ENCODE results near the gene GSG1L.

GSG1L gene

DNA sequence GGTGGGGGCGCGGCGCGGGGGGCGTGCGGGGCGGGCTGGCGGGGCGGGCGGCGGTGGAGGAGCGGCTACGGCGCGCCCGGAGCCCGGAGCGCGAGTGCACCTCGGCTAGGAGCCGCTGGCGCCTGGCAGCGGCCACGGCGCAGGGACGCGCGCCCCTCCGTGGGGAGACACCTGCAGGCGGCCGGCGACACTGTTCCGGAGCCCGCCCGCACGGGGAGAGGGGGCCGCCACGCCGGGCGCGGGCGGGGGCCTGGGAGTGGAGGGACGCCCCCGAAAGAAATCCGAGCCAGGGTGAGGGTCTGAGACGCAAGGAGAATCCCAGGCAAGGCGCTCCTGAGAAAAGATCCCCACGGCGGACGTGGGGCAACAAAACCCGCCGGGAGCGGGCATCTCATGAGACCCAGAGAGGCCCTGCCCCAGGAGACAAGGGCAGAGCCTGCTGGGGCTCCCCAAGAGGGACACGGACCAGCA, at the start of gene GSG1L:
Gene GSG1L (minus strand): TSS at position 124 of the 471 bp plus-strand sequence. CDS start 290 bp downstream, outside the sequence.
- no peak for DNase-seq (ENCODE audit: low read depth)

DNA sequence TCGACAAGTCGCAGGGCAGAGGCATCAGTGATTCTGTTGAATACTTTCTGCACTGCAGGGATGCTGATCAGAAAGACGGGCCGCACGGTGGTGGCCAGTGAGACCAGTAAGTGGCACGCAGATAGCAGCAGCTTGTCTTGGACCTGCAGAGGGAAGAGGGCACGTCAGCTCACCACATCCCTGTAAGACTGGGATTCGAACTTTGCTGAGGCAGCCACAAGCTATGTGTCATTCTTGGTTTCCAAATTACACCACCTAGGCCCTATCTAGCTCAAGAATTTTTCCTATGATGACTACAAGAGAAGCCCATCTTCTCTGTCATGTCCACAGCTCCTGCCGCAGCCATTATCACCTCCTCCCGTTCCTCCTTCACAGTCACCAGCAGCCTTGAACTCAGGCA, 49.4 kb upstream of the GSG1L start:
- no peak for DNase-seq (ENCODE audit: low read depth)

DNA sequence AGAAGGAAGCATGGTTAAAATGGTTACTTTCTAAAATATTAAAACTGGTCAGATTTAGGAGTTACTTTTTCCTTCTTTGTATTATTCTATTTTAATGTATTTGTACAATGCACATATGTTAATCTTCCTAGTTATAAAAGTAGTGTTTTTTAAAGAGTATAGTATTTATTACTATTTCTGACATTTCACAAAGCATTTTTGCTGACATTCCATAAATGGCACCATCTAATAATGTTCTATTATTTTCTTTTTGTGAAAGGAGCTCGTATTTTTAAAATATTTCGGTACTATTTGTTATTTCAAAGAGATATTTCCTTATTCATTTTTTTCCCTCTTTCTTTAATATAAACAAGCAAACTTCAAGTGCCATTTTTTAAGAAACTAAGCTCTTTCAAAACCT, 47.5 kb upstream of the GSG1L start:
- no peak for DNase-seq (ENCODE audit: low read depth)

DNA sequence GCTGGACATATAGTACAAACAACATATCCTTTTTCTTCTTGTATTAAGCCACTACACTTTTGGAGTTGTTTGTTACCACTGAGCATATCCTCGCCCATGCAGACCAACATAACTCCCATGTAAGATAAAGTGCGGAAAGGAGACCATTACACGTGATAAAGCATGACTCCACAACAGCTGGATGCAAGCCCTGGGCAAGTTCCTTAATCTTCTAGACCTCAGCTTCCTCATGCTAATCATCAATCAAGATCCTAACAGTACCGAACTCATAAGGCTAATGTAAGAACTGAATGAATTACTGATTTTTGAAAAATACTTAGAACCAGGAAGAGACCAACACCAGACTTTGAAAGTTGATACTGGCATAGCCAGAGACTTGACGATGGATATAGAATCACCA, 47.0 kb upstream of the GSG1L start:
- DNase-seq (ENCODE audit: low read depth) = no peak

DNA sequence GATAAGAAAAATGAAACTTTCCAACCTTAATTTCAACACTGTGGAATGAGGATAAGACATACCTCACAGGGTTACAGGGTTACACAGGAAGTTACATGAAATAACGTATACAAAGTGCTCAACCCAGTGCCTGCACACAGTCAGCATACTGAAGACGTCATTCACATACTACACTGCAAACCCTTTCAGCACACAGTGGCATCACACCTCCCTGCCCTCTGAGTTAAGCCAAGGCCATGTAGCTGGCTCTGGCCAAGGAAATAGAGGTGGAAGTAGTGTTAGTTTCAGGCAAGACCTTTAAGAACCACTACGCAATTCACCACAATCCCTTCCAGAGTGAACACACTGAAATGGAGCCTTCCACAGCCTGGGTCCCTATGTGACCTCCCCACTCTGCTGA, 46.6 kb upstream of the GSG1L start:
- DNase-seq (ENCODE audit: low read depth) = no peak

DNA sequence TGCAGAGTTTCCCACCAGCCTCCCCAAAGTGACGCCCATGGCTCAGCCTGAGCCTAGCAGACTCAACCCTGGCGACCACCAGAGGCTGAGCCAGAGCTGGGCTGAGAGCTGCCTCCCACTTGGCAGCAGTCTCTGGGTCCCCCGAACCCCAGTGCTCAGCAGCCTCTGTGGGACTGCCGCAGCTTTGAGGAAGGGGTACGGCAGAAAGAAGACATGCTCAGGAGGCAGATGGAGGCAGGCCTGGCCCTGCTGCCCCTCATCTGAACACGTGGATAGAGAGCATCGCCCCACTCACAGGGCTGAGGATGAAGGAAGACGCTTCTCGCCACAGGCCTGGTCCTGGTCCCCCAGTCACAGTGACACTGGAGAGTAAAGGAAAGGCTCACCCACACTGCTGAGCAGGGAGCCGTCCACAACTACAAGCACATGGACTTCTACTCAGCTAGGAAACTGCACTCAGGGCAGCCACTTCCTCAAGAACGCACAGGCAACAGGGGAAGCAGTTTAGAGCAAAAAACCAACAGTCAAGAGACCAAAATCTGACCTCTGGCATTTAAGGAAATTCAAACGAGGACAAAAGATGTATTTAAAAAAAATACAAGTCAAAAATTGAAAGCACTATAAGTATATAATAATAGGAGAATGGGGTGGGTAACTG, 45.2 kb upstream of the GSG1L start:
- DNase-seq (ENCODE audit: low read depth) = no peak

DNA sequence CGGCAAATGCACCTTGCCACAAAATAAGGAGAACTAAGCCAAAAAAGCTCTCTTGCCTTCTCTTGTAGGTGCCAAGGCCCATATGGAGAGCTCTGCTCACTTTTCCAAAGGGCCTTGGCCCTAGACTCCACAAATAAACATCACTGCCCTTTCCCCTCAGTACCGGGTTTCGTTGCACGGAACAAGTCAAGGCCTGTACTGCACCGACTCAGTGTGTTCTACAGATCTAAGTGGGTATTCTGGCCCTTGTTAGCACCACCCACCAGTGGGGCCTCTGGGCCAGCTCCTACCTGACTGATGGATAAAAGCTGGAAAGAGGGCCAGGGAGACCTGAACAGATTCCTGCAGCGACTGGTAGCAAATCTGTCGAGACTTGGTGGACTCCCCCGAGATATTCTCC, 43.7 kb upstream of the GSG1L start:
- DNase-seq (ENCODE audit: low read depth) = no peak

DNA sequence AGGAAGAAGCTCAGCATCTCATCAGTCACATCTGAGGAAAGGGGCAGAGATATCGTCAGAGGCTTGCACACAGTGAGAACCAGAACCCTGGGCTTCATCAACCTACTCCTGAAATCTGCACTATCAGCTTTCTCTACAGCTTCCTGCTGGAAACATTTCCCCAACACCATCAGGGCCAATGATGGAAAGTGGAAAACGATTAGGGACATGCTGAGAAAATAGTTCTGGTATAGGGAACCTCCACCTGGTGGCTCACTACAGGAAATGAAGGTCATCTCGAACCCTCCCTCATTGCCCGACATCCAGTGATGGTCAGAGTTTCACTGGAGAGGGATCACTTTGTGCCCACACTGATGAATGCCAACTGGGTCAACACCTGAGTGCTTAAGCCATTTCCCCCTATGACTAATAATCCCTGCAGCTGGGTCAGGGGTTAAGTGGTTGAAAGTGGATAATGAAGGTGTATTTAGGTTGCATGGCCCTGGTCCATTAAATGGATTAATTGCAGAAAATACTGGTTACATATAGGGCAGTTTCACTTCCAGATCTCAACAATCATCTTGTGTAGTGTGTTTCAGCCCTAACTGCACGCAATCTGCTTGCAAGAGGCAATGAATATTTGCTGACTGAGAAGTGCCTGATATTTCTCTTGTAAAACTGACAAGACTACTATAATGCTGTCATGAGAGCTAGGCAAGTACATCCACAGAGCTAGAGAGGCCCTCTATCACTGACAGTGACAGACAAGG, 43.1 kb upstream of the GSG1L start:
- DNase-seq (ENCODE audit: low read depth) = no peak

DNA sequence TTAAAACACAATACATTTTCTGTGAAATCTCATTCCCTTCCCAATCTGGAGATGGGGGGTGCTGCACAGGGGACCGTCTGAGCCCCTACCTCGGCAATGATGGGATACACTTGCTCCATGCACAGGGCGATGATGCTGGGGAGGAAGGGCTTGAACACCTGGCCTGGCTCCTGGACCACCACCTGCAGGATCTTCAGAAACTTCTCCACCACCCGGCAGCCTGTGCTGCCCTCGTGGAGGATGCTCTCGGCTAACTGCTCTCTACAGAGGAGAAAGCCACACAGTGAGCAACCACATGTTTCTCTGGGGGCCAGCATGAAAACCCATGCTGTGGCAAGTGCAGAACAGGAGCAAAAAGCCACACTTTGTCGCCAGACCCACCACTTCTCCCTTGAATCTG, 42.4 kb upstream of the GSG1L start:
- DNase-seq (ENCODE audit: low read depth) = no peak

DNA sequence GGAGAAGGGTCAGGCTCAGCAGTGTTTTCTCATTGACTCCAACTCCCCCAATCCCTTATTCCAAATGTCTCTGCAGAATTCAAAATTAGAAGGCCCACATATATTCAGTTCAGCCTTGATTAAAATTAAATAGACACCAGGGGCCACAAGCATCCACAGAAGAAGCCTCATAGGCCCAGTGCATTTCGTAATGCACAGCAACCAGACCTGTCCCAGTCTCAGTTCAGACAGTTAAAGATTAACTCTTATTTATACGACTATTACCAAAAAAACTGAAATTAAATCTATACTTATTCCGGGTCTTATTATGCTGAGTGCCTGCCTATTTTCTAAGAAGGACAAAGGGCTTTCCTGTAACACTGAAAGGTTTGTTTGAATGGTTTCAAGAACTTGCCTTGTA, 41.8 kb upstream of the GSG1L start:
- DNase-seq (ENCODE audit: low read depth) = no peak

DNA sequence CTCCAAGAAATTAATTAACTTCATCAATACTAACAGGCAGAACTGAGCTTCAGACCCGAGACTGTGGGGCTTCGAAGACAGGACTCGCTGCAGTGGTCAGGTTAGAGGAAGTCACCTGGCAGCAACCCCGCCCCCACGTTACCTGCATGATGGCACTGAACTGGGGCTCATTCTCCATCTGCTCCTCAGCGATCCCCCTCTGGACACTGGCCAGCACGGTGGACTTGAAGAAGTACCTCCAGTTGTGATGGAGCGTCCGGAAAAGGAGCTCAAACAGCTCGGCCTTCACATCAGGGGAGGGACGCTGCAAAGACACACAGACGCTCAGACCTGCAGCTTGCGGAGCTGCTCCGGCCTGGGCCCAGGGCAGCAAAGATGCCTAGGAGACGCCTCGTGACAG, 40.9 kb upstream of the GSG1L start:
- no peak for DNase-seq (ENCODE audit: low read depth)

DNA sequence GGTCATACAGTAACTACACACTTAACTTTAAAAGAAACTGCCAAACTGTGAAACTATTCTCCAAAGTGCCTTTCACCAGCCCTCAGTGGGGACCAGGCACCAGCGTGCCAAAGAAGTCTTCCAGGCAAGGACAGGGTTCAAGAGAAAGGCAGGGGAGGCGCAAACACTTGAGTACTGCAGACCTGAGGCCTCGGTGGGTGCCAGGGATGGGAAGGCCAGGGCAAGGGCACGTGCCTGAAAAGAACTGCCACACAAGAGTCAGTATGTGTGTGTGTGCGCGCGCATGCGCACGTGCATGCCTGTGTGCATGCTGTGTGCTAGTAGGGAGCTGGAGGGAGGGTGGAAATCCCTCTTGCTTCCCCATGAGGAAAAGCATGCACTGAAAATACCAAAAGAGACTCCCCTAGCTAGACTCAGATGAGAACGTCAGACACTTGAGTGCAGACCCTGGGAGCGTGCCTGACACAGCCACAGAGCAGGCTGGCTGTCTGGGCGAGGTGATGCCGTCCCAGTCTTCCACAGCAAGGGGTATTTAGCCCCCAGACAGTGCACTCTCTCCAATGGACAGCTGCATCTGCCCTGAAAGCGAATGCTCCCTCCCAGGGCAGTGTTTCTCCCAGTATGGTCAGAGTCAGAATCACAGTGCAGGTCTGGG, 40.1 kb upstream of the GSG1L start:
- DNase-seq (ENCODE audit: low read depth) = no peak

DNA sequence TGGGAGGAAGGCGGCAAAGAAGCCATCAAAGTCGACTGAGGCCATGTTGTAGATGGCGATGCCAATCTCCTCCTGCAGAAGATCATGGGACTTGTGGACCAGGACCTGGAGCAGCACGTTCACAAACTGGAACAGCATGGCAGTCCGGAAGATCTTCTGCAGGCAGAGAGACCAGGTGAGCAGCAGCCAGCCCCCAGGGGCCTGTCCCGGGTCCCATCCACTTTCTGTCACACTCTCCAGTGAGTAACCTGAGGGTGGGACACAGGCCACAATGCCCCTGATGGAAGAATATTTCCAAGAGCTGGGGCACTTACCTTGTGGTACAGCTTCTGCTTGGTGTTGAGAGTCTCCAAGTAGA, 38.0 kb upstream of the GSG1L start:
- DNase-seq (ENCODE audit: low read depth) = no peak

DNA sequence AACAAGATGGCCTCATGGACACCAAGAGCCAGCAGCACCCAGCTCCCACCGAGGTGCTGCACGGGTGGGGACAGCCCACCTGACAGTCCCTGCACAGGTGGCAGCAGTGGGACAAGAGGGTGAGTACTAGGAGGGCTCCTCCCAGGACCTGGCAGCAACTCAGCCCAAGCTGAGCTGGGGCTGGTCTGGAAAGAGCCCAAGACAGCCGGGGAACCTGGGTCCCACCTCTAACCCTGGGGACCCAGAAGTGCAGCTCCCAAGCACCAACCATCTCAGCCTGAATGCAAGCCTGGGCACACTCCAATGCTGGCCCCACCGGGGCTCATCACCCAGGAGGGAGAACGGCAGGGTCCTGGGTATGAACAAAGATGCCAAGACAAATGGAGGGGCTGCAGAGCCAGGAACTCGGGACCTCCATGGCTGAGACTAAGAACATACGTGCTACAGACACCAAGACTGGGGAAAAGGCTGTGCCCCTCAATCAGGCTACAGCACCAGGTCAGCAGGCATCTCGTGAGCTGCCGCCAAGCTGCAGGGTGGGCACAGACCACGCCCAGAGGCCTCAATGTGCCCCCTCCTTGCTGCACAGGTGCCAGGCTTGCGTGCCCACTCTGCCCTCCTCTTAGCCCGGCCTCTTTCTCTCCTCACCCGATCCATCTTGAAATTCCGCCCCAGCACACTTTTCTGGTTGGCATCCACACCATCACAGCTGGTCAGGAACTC, 37.5 kb upstream of the GSG1L start:
- DNase-seq (ENCODE audit: low read depth) = no peak

DNA sequence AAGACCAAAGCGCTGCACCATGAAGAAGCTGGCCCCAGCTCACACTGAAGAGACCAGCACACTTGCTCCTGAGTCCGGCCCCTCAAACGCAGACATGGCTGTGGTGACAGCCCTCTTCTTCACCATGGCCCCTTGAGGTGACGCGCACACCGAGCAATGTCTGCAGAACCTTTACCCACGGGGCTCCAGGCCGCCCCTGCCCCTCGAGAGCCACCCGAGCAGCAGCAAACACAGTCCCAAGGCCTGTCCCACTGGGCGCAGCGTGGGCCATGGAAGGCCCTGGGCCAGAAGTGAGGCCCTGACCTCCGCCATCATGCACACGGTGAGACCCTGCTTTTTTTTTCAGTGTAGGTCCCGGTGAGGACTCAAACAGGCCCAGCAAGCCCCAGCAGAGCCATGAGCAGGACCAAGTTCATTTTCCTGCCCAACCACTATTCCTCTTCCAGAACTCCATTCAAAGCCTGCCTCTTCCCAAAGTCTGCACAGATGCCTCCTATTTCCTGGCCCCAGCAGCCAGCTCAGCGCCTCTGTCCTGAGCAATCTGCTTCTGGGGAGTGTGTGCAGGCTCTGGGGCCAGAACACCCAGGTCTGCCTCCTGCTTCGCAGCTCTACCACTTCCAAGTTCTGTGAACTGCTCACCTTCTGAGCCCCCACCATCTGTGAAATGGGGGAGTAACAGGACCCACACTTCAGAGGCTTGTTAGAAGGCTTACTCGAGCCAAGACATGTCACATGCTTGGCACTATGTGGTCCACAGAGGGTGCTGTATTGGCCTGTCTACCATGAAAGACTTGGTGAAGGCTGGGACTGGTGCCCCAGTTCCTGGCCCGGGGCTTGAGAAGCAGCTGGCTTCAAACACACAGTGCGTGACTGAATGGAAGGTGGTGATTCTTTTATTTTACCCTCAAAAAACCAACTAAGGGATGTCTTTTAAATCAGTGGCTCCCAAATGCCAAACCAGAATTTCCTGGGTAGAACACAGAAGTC, 35.7 kb upstream of the GSG1L start:
- no peak for DNase-seq (ENCODE audit: low read depth)

DNA sequence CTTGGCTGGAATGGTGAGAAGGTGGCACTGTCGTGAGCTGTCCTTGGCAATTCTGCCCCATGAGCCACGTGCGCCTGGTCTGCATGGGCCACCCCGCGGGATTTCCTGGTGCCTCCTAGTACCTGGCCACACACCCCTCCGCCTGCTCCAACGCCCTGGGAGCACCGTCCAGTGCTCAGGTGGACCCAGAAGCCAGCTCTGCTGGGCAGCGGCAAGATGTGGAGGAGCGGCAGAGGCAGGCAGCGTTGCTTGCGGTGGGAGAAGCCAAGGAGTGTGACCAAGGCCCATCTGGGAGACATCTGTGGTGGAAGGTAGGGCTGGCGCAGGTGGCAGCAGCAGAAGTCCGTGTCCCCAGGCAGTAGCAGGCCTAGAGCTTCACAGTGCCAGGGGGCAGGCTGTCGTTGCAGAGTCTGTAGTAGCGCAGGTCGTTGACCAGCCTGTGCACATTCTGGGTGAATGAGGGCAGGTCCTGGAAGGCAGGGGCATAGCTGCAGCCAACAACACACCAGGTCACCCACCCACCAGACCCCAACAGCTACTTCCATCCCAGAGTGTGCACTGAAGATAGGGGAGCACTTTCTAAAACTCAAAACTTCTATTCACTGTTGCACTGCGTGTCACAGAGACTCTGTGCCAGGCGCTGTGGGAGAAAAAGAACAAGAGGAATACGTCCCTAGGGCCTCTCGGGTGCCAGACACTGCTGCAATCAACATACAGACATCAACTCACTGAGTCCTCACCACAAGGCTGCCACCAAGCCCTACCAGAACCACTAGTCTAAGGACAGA, 34.9 kb upstream of the GSG1L start:
- DNase-seq (ENCODE audit: low read depth) = no peak

DNA sequence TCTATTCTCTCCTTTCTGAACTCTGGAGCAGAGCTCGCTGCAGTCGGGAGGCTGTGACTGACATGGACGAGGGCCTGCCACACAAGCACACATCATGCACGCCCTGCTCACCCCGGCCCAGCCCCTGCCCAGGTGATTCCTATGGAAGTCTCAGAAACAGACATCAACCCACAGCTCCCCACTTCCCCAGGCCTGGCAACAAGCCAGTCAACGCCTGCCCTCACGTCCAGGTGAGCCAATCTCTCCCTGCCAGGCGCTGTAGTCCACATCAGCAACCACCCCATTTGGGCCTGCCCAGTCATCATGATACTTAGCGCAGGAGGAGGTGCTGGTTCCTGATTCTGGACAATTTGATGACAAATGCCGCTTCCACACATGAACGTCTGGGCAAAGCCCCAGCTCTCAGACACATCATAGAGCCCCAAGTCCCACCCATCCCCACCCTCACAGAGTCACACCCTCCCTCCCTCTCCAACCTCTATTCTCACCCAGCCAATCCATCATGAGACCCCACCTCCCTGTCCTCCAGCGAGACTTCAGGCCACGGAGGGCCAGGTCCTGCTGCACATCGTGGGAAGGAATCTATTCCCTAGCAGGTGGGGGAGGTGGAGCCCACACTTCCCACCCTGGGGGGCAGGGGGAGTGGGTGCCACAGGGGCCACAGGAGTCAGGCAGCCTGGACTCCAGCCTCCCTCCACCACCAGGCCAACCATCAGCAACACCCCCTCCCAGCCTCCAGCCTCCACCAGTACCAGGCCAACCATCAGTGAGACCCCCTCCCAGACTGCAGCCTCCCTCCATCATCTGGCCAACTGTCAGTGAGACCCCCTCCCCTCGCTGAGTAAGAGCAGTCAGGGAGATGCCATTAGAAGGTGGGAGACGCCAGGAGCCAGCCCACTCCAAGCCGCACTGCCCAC, 33.7 kb upstream of the GSG1L start:
- no peak for DNase-seq (ENCODE audit: low read depth)

DNA sequence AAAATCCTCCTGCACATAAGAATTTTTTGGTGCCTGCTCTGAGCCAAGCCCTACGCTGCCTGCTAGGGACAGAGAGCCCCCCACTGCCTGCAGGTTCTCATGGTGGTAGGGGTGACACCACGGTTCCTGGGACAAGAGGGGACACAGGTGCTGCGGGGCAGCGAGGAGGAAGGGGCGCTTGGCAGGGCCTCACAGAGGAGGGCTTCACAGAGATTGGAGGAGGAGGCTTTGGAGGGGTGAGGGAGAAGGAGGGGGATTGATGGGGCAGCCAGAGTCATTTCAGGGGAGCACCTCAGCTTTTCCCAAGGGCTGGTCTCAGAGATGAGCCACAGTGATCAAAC, 29.8 kb upstream of the GSG1L start:
- DNase-seq (ENCODE audit: low read depth) = no peak

DNA sequence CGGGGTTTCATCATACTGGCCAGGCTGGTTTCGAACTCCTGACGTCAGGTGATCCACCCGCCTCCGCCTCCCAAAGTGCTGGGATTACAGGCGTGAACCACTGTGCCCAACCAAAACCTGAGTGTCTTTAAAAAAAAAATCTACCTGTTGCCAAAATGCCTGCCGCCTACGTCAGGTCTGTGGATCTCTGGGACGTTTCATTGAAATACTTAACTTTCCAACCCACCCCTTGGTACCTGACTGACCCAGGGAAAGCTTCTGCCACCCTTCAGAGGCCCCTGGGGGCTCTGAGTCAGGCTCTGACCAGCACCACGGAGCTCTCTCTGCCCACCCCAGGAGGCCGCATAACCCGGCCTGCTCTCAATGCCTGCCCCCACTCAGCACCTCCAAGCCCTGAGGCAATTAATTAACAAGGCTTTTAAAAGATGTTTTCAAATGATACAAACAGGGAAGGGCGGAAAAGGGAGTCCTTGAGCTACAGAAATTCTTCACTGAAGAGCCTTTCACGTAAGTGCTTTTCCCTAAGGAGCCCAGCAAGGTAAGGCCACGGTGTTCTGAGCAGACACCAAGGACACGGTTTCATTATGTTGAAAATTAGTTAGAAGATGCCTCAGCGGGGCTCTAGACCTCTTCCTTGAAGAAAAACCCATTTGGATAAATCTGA, 29.3 kb upstream of the GSG1L start:
- no peak for DNase-seq (ENCODE audit: low read depth)

Data from activated T-cell treated with anti-CD3 and anti-CD28 coated beads for 1 hour (primary cell).